ENCODE measurements around the gene CARD14. TPM values are rescaled to one million over a fixed set of nuclear protein-coding genes. Genes with fewer than 3 reads are reported as not detected.
"Not testable (repeated sequence)": the region's sequence is repeated elsewhere in the genome, so short reads cannot be mapped to it uniquely, and the experiment has no call there.

The CARD14 gene
- total RNA-seq, 1 donor from 2014 or later: not detected

- H3K4me1 Mint-ChIP-seq (ENCODE audit: low read depth): peaks cover 2% of the 10 kb centered on the region
- H3K9me3 Mint-ChIP-seq (ENCODE audit: low read depth): no peaks in the 10 kb centered on the region
- no peak overlapping the region for H3K27ac Mint-ChIP-seq
- H3K27me3 Mint-ChIP-seq: peaks cover 9% of the 10 kb centered on the region
- no peak for TF ChIP-seq CTCF (IDR thresholded peaks at IDR 0.05; ENCODE audit: unreplicated experiment)
- no peak overlapping the region for H3K4me3 Mint-ChIP-seq (ENCODE audit: low read depth)
- H3K36me3 Mint-ChIP-seq (ENCODE audit: insufficient read depth): peaks cover 2% of the 10 kb centered on the region
- DNase-seq (ENCODE audit: low spot score, unreplicated experiment): no peak
Observed at GRCh38 chr17:80254396-80255251, 84.8 kb downstream of the CARD14 start.

GRCh38 chr17:80256034-80256350, 86.2 kb downstream of the CARD14 start:
- H3K9me3 Mint-ChIP-seq (ENCODE audit: low read depth): no peaks in the 10 kb centered on the region
- no peak overlapping the region for H3K4me3 Mint-ChIP-seq (ENCODE audit: low read depth)
- H3K36me3 Mint-ChIP-seq (ENCODE audit: insufficient read depth): peaks cover 2% of the 10 kb centered on the region
- H3K27ac Mint-ChIP-seq: no peak overlapping the region
- peaks cover 4% of the 10 kb centered on the region for H3K4me1 Mint-ChIP-seq (ENCODE audit: low read depth)
- no peak for DNase-seq (ENCODE audit: low spot score, unreplicated experiment)
- peaks cover 9% of the 10 kb centered on the region for H3K27me3 Mint-ChIP-seq
- TF ChIP-seq CTCF (IDR thresholded peaks at IDR 0.05; ENCODE audit: unreplicated experiment): no peak

GRCh38 chr17:80257716-80258213, 87.9 kb downstream of the CARD14 start:
- H3K4me1 Mint-ChIP-seq (ENCODE audit: low read depth): peaks cover 15% of the 10 kb centered on the region
- DNase-seq (ENCODE audit: low spot score, unreplicated experiment): no peak
- H3K4me3 Mint-ChIP-seq (ENCODE audit: low read depth): peak overlapping the region; percentile 37
- H3K9me3 Mint-ChIP-seq (ENCODE audit: low read depth): no peaks in the 10 kb centered on the region
- H3K27me3 Mint-ChIP-seq: peaks cover 9% of the 10 kb centered on the region
- no peak overlapping the region for H3K27ac Mint-ChIP-seq
- no peak for TF ChIP-seq CTCF (IDR thresholded peaks at IDR 0.05; ENCODE audit: unreplicated experiment)
- H3K36me3 Mint-ChIP-seq (ENCODE audit: insufficient read depth): no peaks in the 10 kb centered on the region

GRCh38 chr17:80258296-80258695, 88.5 kb downstream of the CARD14 start:
- not testable (repeated sequence) for H3K36me3 Mint-ChIP-seq (ENCODE audit: insufficient read depth); H3K27me3 Mint-ChIP-seq; H3K9me3 Mint-ChIP-seq (ENCODE audit: low read depth); DNase-seq (ENCODE audit: low spot score, unreplicated experiment); H3K27ac Mint-ChIP-seq
- H3K4me3 Mint-ChIP-seq (ENCODE audit: low read depth): peak overlapping the region; percentile 86
- H3K4me1 Mint-ChIP-seq (ENCODE audit: low read depth): peaks cover 15% of the 10 kb centered on the region

Other genes with a start within 250 kb of the CARD14 start
- 85.1 and 87.9 TPM in 2 replicates for gene TBC1D16, start 134.2 kb upstream of the CARD14 start, total RNA-seq
- gene CCDC40, start 133.4 kb upstream of the CARD14 start, total RNA-seq: 26.9 and 28.0 TPM in 2 replicates
- gene GAA, start 68.4 kb upstream of the CARD14 start, total RNA-seq: 37.9 and 41.1 TPM in 2 replicates
- 83.6 and 86.8 TPM in 2 replicates for gene EIF4A3, start 22.9 kb upstream of the CARD14 start, total RNA-seq
- gene SGSH, start 50.3 kb downstream of the CARD14 start, total RNA-seq: 42.0 and 43.9 TPM in 2 replicates
- gene SLC26A11, start 50.4 kb downstream of the CARD14 start, total RNA-seq: 37.4 and 40.1 TPM in 2 replicates
- gene RNF213, start 90.8 kb downstream of the CARD14 start, total RNA-seq: 57.6 and 61.9 TPM in 2 replicates
- 36.1 and 41.8 TPM in 2 replicates for gene ENDOV, start 245.1 kb downstream of the CARD14 start, total RNA-seq